BJ (cell line): ENCODE results near the gene RIMBP2. TPM values are rescaled to one million over a fixed set of nuclear protein-coding genes. Genes with fewer than 3 reads are reported as not detected.
"Not testable (repeated sequence)": the region's sequence is repeated elsewhere in the genome, so short reads cannot be mapped to it uniquely, and the experiment has no call there.

Source experiments
- CTCF ChIA-PET: fragments of 350-600 bp; formaldehyde crosslinking; extraction: SDS; loops from one replicate; lab custom pipeline; 2021; ENCODE audit warnings: antibody characterized with exemption, inconsistent platforms; lab: Yijun Ruan, JAX
- POLR2A ChIA-PET: fragments of 300-600 bp; sonication (Branson Sonifier 250); formaldehyde crosslinking; extraction: SDS; loops from one replicate; lab custom pipeline; 2021; ENCODE audit warnings: antibody characterized with exemption; lab: Charles Lee
- DNase-seq: peaks from one replicate; pipeline ENCODE4 v3.0.0-alpha.2; 2011; ENCODE audit warnings: low read depth
- H3K27me3 ChIP-seq: 2 replicates; pipeline ENCODE4 v1.6.0; 2011; ENCODE audit warnings: low read length; ENCODE audit not compliant: control insufficient read depth, insufficient read depth
- H3K36me3 ChIP-seq: 2 replicates; pipeline ENCODE4 v1.5.1; 2011; ENCODE audit warnings: low read length; ENCODE audit not compliant: control insufficient read depth, insufficient read depth
- H3K4me3 ChIP-seq: 2 replicates; pipeline ENCODE4 v1.5.1; 2011; ENCODE audit warnings: low read depth, mild to moderate bottlenecking, control low read depth, low read length
- polyA plus RNA-seq: library from polyadenylated mRNA; depleted of rRNA; stranded (reverse); fragments of >200 nt; gene quantifications from 2 replicates; pipeline ENCODE4 v1.2.3, GENCODE V29; 2011
- TF ChIP-seq, protein P1 (sequence below): IDR thresholded peaks from 2 replicates; pipeline ENCODE4 v1.5.1; 2011; ENCODE audit warnings: low read depth, mild to moderate bottlenecking, control low read depth, inconsistent platforms, low read length, moderate library complexity; ENCODE audit not compliant: insufficient read depth

Gene RIMBP2
- polyA plus RNA-seq, 1 experiment, result 0.05 TPM

DNA sequence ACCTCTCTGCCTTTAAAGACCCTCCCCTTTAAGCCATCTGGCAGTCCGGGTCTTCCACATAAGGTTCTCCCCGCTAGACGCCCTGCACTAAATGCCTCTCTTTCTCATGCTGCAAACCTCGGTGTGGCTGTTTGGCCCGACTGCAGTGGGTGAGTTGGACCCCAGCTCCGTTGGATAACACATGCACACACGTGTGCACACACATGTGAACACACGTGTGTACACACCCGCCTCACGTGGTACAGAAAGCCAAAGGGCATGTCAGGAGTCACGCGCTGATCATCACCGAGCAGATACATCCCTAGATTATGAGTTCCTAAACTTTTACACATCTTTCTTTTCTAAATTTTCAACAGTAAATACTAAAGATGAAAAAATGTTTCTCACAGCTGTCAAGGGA is 68.3 kb downstream of the RIMBP2 start:
- ChIA-PET CTCF (no interaction called here), POLR2A (no interaction called here)
- H3K27me3 ChIP-seq, result no peaks in the 10 kb centered on the region

DNA sequence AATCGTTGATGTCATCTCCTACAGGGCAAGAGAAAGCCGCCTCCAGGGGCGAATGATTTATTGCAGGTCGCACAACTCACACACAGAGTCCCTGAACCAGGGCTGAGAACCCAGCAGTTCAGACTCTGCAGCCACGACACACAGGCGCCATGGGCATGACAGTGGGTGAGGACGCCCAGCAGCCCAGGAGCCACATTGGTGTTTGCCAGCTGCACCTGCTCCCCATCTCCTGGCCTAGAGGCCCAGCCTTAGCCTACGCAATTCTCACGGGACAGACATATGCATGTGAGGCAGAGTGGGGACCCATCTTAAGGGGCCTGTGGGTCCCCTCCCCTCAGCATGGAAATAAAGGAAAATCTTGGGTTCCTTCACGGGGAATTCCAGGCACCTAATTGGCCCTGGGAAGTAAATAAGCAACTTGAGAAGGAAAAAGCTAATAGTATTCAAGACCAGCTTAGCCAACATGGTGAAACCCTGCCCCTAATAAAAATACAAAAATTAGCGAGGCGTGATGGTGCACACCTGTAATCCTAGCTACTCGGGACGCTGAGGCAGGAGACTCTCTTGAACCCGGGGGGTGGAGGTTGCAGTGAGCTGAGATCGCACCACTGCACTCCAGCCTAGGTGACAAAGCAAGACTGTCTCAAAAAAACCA is 69.3 kb downstream of the RIMBP2 start:
- H3K36me3 ChIP-seq, result no peaks in the 10 kb centered on the region
- ChIA-PET CTCF (no interaction called here), POLR2A (no interaction called here)
- H3K27me3 ChIP-seq, result no peaks in the 10 kb centered on the region
- TF ChIP-seq, protein P1, sequence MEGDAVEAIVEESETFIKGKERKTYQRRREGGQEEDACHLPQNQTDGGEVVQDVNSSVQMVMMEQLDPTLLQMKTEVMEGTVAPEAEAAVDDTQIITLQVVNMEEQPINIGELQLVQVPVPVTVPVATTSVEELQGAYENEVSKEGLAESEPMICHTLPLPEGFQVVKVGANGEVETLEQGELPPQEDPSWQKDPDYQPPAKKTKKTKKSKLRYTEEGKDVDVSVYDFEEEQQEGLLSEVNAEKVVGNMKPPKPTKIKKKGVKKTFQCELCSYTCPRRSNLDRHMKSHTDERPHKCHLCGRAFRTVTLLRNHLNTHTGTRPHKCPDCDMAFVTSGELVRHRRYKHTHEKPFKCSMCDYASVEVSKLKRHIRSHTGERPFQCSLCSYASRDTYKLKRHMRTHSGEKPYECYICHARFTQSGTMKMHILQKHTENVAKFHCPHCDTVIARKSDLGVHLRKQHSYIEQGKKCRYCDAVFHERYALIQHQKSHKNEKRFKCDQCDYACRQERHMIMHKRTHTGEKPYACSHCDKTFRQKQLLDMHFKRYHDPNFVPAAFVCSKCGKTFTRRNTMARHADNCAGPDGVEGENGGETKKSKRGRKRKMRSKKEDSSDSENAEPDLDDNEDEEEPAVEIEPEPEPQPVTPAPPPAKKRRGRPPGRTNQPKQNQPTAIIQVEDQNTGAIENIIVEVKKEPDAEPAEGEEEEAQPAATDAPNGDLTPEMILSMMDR, result no peak
- no peak for DNase-seq
- H3K4me3 ChIP-seq, result no peak overlapping the region

More for the DNA sequence above, 68.3 kb downstream of the RIMBP2 start:
- no peaks in the 10 kb centered on the region for H3K36me3 ChIP-seq
- H3K4me3 ChIP-seq, result no peak overlapping the region
- TF ChIP-seq, protein P1, result no peak
- no peak for DNase-seq

DNA sequence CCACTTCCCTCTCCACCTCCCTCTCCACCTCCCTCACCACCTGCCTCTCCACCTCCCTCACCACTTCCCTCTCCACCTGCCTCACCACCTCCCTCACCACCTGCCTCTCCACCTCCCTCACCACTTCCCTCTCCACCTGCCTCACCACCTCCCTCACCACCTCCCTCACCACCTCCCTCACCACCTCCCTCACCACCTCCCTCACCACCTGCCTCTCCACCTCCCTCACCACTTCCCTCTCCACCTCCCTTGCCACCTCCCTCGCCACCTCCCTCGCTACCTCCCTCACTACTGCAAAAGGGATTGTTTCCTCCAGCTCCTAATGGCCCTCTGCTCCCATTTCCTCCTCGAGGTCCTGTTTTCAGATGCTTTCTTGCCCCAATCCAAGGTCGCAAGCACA is 69.9 kb downstream of the RIMBP2 start:
- POLR2A ChIA-PET, CTCF ChIA-PET: not testable (repeated sequence)

DNA sequence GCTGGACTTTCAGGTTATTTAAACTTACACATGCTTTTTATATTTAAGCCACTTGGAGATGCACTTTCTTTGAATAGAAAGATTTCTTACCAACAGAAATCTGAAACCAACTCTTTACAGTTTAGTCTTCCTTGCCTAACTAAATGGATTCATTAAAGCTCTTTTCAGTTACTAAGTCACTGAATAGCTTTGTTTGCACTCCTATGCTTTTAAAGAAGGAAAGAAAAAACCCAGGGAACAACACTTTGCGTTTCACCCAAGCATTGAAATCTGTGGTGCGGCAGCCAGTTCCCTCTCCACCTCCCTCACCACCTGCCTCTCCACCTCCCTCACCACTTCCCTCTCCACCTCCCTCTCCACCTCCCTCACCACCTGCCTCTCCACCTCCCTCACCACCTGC is 70.3 kb downstream of the RIMBP2 start:
- TF ChIP-seq, protein P1, result no peak
- POLR2A ChIA-PET, result no interaction called here

More for the DNA sequence above, 69.9 kb downstream of the RIMBP2 start:
- H3K36me3 ChIP-seq, H3K27me3 ChIP-seq, DNase-seq, H3K4me3 ChIP-seq: not testable (repeated sequence)

DNA sequence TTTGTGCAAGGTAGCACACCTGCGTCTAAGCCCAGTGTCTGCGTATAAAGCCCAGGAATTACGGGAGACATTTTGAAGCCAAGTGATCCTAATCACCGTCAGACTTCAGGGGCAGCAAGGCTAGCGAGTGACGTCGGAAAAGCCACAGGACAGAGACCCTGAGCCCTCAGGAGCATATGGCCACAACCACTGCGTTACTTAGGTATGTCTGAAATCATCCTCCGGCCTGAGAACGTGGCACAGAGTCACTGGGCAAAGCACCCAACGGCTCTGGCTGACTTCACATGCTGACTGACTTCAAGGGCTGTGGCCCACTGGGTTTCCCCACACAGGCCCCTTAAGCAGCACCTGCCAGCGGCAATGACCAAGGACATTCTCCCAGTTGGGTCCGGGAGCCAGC is 71.5 kb downstream of the RIMBP2 start:
- no peak for DNase-seq
- no peaks in the 10 kb centered on the region for H3K36me3 ChIP-seq
- POLR2A ChIA-PET, result no interaction called here
- CTCF ChIA-PET, result no interaction called here
- TF ChIP-seq, protein P1, result no peak
- H3K4me3 ChIP-seq, result no peak overlapping the region
- H3K27me3 ChIP-seq, result no peaks in the 10 kb centered on the region

More for the DNA sequence above, 70.3 kb downstream of the RIMBP2 start:
- Histone ChIP-seq H3K27me3 (no peaks in the 10 kb centered on the region), H3K36me3 (no peaks in the 10 kb centered on the region), H3K4me3 (no peak overlapping the region)
- no peak for DNase-seq
- CTCF ChIA-PET, result no interaction called here

DNA sequence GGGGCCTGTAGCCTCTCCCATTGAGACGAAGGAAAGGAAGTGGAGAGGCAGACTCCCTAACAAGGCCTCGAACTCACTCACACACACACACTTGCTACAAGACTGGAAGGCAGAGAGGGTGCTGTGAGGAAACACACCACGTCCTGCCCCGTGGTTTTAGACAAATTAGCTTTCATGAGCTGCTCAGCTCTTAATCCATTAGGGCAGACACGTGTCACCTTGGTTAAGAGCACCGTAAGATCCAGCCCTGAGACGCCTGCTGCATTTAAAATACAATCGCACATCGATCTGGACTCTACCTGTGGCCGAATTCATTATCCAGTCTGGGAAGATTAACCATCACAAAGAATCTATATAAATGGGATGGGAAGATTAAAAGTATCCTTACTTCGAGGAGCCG is 72.0 kb downstream of the RIMBP2 start:
- TF ChIP-seq, protein P1, result no peak
- Histone ChIP-seq H3K27me3 (no peaks in the 10 kb centered on the region), H3K4me3 (no peak overlapping the region), H3K36me3 (no peaks in the 10 kb centered on the region)
- POLR2A ChIA-PET, result no interaction called here
- no peak for DNase-seq
- CTCF ChIA-PET, result no interaction called here
